Measurements from ENCODE around the gene FBXO17. TPM values are rescaled to one million over a fixed set of nuclear protein-coding genes. Genes with fewer than 3 reads are reported as not detected.

The FBXO17 gene
- total and polyA plus RNA-seq, 2 of the 13 experiments (the other 11 are each of a cell fraction or from before 2014, with no cell fraction given) = 22.1 to 58.7 TPM

DNA sequence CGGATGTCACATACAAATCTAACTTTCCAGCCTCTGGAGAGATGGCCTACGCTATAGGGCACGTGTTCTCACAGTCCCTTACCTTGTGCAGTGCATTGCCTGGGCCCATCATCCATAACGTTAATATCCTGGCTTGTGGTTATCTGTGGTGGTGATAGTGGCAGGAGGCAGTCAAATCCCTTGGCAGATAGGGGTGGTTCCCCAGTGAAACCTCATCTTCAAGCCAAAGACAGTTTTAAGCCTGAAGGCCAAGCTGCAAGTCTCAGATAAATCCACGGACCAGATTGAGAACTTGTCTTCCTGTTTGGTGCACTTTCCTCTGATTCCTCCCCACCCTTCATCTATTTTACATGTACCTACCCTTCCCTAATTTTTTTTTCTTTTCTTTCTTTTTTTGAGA, 4.3 kb upstream of the FBXO17 start (continued):
- TF ChIP-seq, protein P1, sequence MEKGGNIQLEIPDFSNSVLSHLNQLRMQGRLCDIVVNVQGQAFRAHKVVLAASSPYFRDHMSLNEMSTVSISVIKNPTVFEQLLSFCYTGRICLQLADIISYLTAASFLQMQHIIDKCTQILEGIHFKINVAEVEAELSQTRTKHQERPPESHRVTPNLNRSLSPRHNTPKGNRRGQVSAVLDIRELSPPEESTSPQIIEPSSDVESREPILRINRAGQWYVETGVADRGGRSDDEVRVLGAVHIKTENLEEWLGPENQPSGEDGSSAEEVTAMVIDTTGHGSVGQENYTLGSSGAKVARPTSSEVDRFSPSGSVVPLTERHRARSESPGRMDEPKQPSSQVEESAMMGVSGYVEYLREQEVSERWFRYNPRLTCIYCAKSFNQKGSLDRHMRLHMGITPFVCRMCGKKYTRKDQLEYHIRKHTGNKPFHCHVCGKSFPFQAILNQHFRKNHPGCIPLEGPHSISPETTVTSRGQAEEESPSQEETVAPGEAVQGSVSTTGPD (CRISPR knock-in tag; IDR thresholded peaks at IDR 0.05) = no peak
- TF ChIP-seq ZNF274 (CRISPR knock-in tag; IDR thresholded peaks at IDR 0.05) (no peak), NFATC3 (CRISPR knock-in tag; IDR thresholded peaks at IDR 0.05) (no peak), HNRNPK (IDR thresholded peaks at IDR 0.05; ENCODE audit: low read depth, low read length, poor library complexity, severe bottlenecking) (no peak), HOXD1 (CRISPR knock-in tag; IDR thresholded peaks at IDR 0.05) (no peak), ZEB1 (IDR thresholded peaks at IDR 0.05; ENCODE audit: insufficient replicate concordance, low read depth) (no peak)

GRCh38 chr19:38978326-38978689, 2.8 kb upstream of the FBXO17 start:
- POLR2A ChIA-PET = no interaction called here
- Histone ChIP-seq H3K36me3 (replicated peaks in 1 of 2; ENCODE audit: control insufficient read depth in 1 of 2, insufficient read depth in 2 of 2, low read length in 2 of 2) (no peaks in the 10 kb centered on the region), H3K4me2 (ENCODE audit: low read depth, low read length) (peak overlapping the region; percentile 42), H3K4me1 (ENCODE audit: insufficient read depth, low read length) (peaks cover 44% of the 10 kb centered on the region), H3K79me2 (ENCODE audit: insufficient read depth, low read length) (peaks cover 21% of the 10 kb centered on the region), H4K20me1 (ENCODE audit: insufficient read depth, low read length) (no peaks in the 10 kb centered on the region), H3K4me3 (replicated peaks in 1 of 3; ENCODE audit: insufficient read depth in 1 of 3, low read depth in 2 of 3, low read length in 3 of 3) (no peak overlapping the region), H3K9me3 (ENCODE audit: low read length) (no peaks in the 10 kb centered on the region), H3K27me3 (ENCODE audit: control insufficient read depth in 1 of 2, insufficient read depth in 2 of 2, low read length in 2 of 2) (no peaks in the 10 kb centered on the region), H3K27ac (ENCODE audit: extremely low read length, insufficient read depth, low read length) (peak overlapping the region; percentile 20), H3K9ac (ENCODE audit: insufficient read depth, low read depth, low read length) (no peak overlapping the region), H2AFZ (ENCODE audit: low read length) (no peak overlapping the region)
- DNase-seq (ENCODE audit: low spot score) (no peak), ATAC-seq (no peak), FAIRE-seq (no peak)
- no TSS peak for BruUV-seq (replicated peaks)
- WGBS (ENCODE audit: low lambda C conversion rate) = 30% methylated on average over 3 of the region's 3 CpGs
- TF ChIP-seq ZMYM2 (CRISPR knock-in tag; IDR thresholded peaks at IDR 0.05) (peak; percentile 58; the same call in 1 of the 2 replicates), GABPA (IDR thresholded peaks at IDR 0.05; ENCODE audit: low read depth, low read length) (no peak), GABPA (CRISPR knock-in tag; IDR thresholded peaks at IDR 0.05; ENCODE audit: low read depth) (peak; percentile 6; the same call in 1 of the 2 replicates), FOXA1 (IDR thresholded peaks at IDR 0.05) (no peak), FOXA1 (CRISPR knock-in tag; IDR thresholded peaks at IDR 0.05) (no peak), PHF21A (CRISPR knock-in tag; IDR thresholded peaks at IDR 0.05) (0 out of 2 replicates have a peak, but pooled peaks have one; percentile 28), MAFK (conservative IDR thresholded peaks at IDR 0.05 in 1 of 2, IDR thresholded peaks at IDR 0.05 in 1 of 2; ENCODE audit: low read length in 2 of 2) (peak in 1 of 2 experiments; percentile 16; a peak in 1 of 4 replicates), ZNF891 (CRISPR knock-in tag; IDR thresholded peaks at IDR 0.05) (no peak), ZFX (CRISPR knock-in tag; IDR thresholded peaks at IDR 0.05; ENCODE audit: low read depth) (0 out of 2 replicates have a peak, but pooled peaks have one; percentile 10)
- in situ Hi-C loops (cut with HindIII; ENCODE audit: extremely low pct_ligation_motif_present, low pct_unique_long_range_greater_than_20kb) (loop anchor here (5.0 kb wide), 1 partner anchor 59 kb away; no protein-coding TSS in a partner anchor), intact Hi-C loops (cut with micrococcal nuclease; ENCODE audit: unreplicated experiment) (loop anchor here (5.0 kb wide), 1 partner anchor 74 kb away; no protein-coding TSS in a partner anchor)
- CTCF ChIA-PET (ENCODE audit: low intra/inter-chr PET ratio, low total read pairs) = no interaction called here
